ENCODE measurements around the gene RAB40AL.

DNA sequence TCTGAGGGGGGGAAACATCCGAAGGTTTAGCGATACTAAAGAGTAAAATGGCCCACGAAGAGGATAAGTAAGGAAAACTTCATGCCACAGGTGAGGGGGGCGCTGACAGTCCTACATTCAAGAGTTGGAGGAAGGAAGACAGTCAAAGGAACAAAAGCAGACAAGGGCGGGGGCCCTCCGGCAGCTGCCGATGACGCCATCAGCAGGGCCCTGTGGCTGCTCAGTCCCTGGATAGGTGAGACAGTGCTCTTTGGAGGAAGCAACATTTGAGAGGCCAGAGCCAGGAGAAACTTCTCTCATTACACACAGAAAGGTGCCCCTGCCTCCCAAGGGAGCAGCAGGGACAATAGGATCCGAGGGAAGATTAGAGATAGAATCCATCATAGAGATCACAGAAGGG is 41.5 kb downstream of the RAB40AL start:
- no peak for TF ChIP-seq CTCF (IDR thresholded peaks at IDR 0.05 in 4 of 5, conservative IDR thresholded peaks at IDR 0.05 in 1 of 5)
- no peak for TF ChIP-seq POLR2A (IDR thresholded peaks at IDR 0.05)
